ENCODE data around the gene SPRED2. TPM values are rescaled to one million over a fixed set of nuclear protein-coding genes. Genes with fewer than 3 reads are reported as not detected.
A peak's percentile ranks its signal among the peaks of the same experiment; 100 is the strongest.

Gene SPRED2
- total and polyA plus RNA-seq, 12 donors: 10.2 to 20.7 (median 17.0) TPM

GRCh38 chr2:65281627-65282351 lies 150.6 kb downstream of the SPRED2 start:
- Histone ChIP-seq H3K27ac (peak overlapping the region in 6 of 10 donors; percentile 11 to 40 (median 34)), H3K27me3 (no peaks in the 10 kb centered on the region), H3K4me1 (peaks cover 10 to 46% (median 24%) of the 10 kb centered on the region in 9 donors), H3K4me3 (no peak overlapping the region), H3K36me3 (no peaks in the 10 kb centered on the region), H3K9me3 (no peaks in the 10 kb centered on the region)
- WGBS, 2 donors: 36 to 40% methylated on average over 4 of the region's 4 CpGs
- no peak for TF ChIP-seq CTCF (IDR thresholded peaks at IDR 0.05)
- intact Hi-C loops (cut with DNase I): no loop called here
- peak in 1 of 2 donors; percentile 49 for DNase-seq
- peak; percentile 35 to 78 (median 58) for ATAC-seq

- no peak for ATAC-seq
- H3K27me3 ChIP-seq: no peaks in the 10 kb centered on the region
- intact Hi-C loops (cut with DNase I): loop anchor here in 5 of 10 donors (5.0 to 10.0 kb wide), 4 partner anchors 33 to 158 kb away; partner anchors contain the start of gene SPRED2 (in 4 of the 5)
- no peak for DNase-seq
- no peak for TF ChIP-seq CTCF (IDR thresholded peaks at IDR 0.05)
- H3K4me1 ChIP-seq: peaks cover 10 to 64% (median 38%) of the 10 kb centered on the region in 9 donors
- peaks cover 0 to under 1% (median 0%) of the 10 kb centered on the region in 9 donors for H3K36me3 ChIP-seq
- H3K27ac ChIP-seq: peak overlapping the region in 1 of 10 donors; percentile 29
- WGBS, 2 donors: 86 to 91% methylated on average over 6 of the region's 6 CpGs
- H3K9me3 ChIP-seq: no peaks in the 10 kb centered on the region
- no peak overlapping the region for H3K4me3 ChIP-seq
Measured at GRCh38 chr2:65279756-65280155, 152.6 kb downstream of the SPRED2 start.

GRCh38 chr2:65278531-65278981 lies 153.8 kb downstream of the SPRED2 start:
- H3K4me3 ChIP-seq: no peak overlapping the region
- ATAC-seq (peak in 7 of 8 donors; percentile 39 to 73 (median 51)), DNase-seq (peak in 1 of 2 donors; percentile 30)
- peaks cover 10 to 64% (median 38%) of the 10 kb centered on the region in 9 donors for H3K4me1 ChIP-seq
- peaks cover 0 to 11% (median 0%) of the 10 kb centered on the region in 9 donors for H3K36me3 ChIP-seq
- H3K9me3 ChIP-seq: no peaks in the 10 kb centered on the region
- H3K27ac ChIP-seq: peak overlapping the region in 8 of 10 donors; percentile 7 to 57 (median 22)
- 21 to 31% methylated on average over 6 of the region's 6 CpGs for WGBS, 2 donors
- H3K27me3 ChIP-seq: no peaks in the 10 kb centered on the region
- no peak for TF ChIP-seq CTCF (IDR thresholded peaks at IDR 0.05)
- intact Hi-C loops (cut with DNase I): loop anchor here in 5 of 10 donors (5.0 to 10.0 kb wide), 4 partner anchors 34 to 159 kb away; partner anchors contain the start of gene SPRED2 (in 4 of the 5)

- peak in 3 of 9 donors; percentile 8 to 22 (median 9) for TF ChIP-seq CTCF (IDR thresholded peaks at IDR 0.05)
- Histone ChIP-seq H3K4me3 (no peak overlapping the region), H3K27me3 (no peaks in the 10 kb centered on the region), H3K36me3 (peaks cover 0 to 17% (median 0%) of the 10 kb centered on the region in 9 donors), H3K9me3 (no peaks in the 10 kb centered on the region), H3K27ac (peak overlapping the region in 8 of 10 donors; percentile 2 to 57 (median 21)), H3K4me1 (peaks cover 10 to 64% (median 38%) of the 10 kb centered on the region in 9 donors)
- intact Hi-C loops (cut with DNase I): loop anchor here in 5 of 10 donors (5.0 to 10.0 kb wide), 4 partner anchors 34 to 159 kb away; partner anchors contain the start of gene SPRED2 (in 4 of the 5)
- peak in 1 of 2 donors; percentile 29 for DNase-seq
- WGBS, 2 donors: 47 to 59% methylated on average over 5 of the region's 5 CpGs
- peak in 7 of 8 donors; percentile 18 to 89 (median 42) for ATAC-seq
Measured at GRCh38 chr2:65277791-65278483, 154.5 kb downstream of the SPRED2 start.
